ENCODE measurements around the gene FBXO24.

The FBXO24 gene

GRCh38 chr7:100591596-100591995 lies 5.5 kb downstream of the FBXO24 start:
- DNase-seq: no peak

DNA sequence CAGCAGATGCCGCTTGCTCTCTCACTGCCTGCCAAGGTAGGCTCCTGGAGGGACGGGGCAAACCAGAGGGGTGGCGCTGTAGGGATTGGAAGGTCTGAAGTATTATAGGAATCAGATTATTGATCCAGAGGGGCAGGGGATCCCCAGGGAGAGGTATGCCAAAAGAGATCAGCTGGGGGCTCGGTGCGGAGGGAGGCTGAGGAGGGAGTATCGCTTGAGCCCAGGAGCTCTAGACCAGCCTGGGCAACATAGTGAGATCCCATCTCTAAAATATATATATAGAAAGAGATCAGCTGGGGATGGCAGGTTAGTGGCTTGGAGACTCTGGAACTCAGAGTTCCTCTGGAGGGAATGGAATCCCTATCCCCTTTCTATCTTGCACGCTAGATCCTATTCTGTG lies 9.1 kb downstream of the FBXO24 start:
- DNase-seq: no peak

DNA sequence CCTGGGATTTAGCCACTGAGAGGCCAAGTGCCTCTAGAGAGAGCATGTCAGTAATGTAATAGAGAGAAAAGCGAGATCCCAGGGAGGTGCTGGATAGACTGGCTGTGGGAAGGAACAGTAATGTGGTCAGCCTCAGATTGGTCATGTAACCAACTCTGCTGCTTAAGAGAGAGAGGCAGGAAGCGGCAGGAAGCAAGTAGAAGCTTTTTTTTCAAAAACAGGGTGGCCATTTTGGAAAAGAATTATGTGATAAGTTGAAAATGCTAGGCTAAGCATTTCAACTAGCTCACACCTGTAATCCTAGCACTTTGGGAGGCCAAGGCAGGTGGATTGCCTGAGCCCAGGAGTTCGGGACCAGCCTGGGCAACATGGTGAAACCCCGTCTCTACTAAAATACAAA lies 12.3 kb downstream of the FBXO24 start:
- no peak for DNase-seq

GRCh38 chr7:100599911-100600729 lies 14.0 kb downstream of the FBXO24 start:
- DNase-seq: no peak

GRCh38 chr7:100600730-100601038 lies 14.6 kb downstream of the FBXO24 start:
- DNase-seq: no peak

GRCh38 chr7:100602889-100603725 lies 17.0 kb downstream of the FBXO24 start:
- DNase-seq: no peak

DNA sequence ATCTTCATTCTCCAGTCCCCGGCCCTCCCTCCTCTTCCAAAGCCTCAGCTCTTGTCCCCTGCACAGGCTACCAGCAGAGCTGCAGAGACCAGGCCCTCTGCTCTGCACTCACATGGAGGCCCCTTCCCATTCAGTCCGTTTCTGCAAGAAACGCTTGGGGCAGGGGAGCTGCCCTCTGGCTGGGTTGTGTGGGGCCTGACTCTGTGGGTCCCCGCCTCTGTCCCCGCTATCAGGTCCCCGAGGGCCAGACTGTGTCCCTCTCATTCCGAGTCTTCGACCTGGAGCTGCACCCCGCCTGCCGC lies 17.5 kb downstream of the FBXO24 start:
- no peak for DNase-seq

DNA sequence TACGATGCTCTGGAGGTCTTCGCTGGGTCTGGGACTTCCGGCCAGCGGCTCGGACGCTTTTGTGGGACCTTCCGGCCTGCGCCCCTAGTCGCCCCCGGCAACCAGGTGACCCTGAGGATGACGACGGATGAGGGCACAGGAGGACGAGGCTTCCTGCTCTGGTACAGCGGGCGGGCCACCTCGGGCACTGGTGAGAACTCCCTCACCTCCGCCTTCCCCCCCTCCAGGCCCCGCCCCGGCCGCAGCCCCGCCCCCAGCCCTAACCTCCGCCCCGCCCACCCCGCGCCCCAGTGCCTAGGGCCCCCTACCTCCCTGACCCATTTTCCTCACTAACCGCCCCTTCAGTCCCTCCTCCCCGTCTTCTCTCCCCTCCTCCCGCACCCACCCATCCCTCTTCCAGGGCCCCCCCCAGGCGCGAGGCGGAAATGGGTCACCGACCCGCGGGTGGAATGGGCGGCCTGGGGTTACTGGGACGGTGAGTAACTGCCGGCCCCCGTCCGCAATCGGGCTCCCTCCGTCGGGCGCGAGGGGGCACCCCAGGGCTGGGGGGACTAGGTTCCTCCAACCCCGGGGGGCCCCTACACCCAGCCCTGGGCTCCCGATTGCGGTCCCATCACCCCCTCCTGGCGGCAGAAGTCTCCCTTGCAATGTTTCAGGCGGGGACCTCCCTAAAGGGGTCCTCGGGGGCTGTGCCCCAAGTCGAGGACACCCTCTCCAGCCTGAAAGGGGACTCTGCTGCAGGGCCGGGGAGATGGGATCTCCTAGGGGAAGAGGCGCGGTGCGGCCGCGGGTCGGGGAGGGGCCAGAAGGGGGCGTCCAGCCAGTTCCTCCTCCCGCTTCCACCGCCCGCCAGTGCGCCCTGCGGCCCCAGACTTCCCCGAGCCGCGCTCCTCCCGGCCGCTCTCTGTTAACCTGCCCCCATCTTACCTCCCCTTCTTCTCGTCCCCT lies 18.2 kb downstream of the FBXO24 start:
- peak; percentile 70 to 77 for DNase-seq

GRCh38 chr7:100604976-100605911 lies 19.1 kb downstream of the FBXO24 start:
- DNase-seq: peak; percentile 51 to 70

GRCh38 chr7:100606313-100606712 lies 20.2 kb downstream of the FBXO24 start:
- no peak for DNase-seq

GRCh38 chr7:100607111-100607510 lies 21.0 kb downstream of the FBXO24 start:
- DNase-seq: no peak

GRCh38 chr7:100609958-100610357 lies 23.8 kb downstream of the FBXO24 start:
- peak; percentile 49 to 50 for DNase-seq

GRCh38 chr7:100611983-100612729 lies 26.0 kb downstream of the FBXO24 start, which contains the start of gene MOSPD3:
Gene MOSPD3, plus strand, starts transcription at chr7:100612540. Its CDS starts 252 bp downstream, at chr7:100612792.
- peak; percentile 99 for DNase-seq

- no peak for DNase-seq
These were observed 26.7 kb downstream of the FBXO24 start for GRCh38 chr7:100612730-100613390.

- DNase-seq: peak; percentile 5 to 58
These were observed 27.5 kb downstream of the FBXO24 start for GRCh38 chr7:100613412-100614175.

GRCh38 chr7:100614308-100614861 lies 28.3 kb downstream of the FBXO24 start:
- no peak for DNase-seq

GRCh38 chr7:100620239-100620638 lies 34.1 kb downstream of the FBXO24 start:
- DNase-seq: no peak

- DNase-seq: no peak
These were observed 34.7 kb downstream of the FBXO24 start for GRCh38 chr7:100620804-100621203.

DNA sequence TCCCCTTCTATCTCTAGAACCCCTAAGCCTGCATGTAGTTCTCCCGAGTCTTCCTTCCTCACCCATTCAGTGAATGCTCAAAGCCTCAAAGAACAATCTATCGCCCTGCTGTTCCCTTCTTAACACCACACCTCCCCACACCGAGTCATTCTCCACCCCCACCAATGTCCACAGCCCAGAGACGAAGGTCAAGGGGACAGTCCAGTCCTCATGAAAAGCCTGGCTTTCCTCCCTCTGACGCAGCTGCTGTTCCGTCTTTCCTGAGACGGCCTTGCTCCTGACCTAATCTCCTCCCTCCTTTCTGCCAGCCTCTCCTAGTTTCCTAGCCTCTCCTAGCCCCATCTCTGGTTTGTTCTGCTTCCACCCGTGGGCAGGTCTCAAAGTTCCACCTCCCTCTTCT lies 35.4 kb downstream of the FBXO24 start:
- DNase-seq: no peak
